ENCODE results near the gene HOXA6.
A peak's percentile ranks its signal among the peaks of the same experiment; 100 is the strongest.

Gene HOXA6

GRCh38 chr7:27107391-27108381 is 39.9 kb downstream of the HOXA6 start:
- DNase-seq (ENCODE audit: low spot score), result peak; percentile 47

GRCh38 chr7:27106901-27107240 is 40.7 kb downstream of the HOXA6 start:
- DNase-seq (ENCODE audit: low spot score), result no peak

GRCh38 chr7:27106181-27106900 is 41.2 kb downstream of the HOXA6 start:
- DNase-seq (ENCODE audit: low spot score), result peak; percentile 42

GRCh38 chr7:27105301-27106031 is 42.1 kb downstream of the HOXA6 start:
- DNase-seq (ENCODE audit: low spot score), result peak; percentile 9

GRCh38 chr7:27104341-27105058 is 43.1 kb downstream of the HOXA6 start:
- peak; percentile 8 for DNase-seq (ENCODE audit: low spot score)

GRCh38 chr7:27103489-27104226 is 43.9 kb downstream of the HOXA6 start:
- DNase-seq (ENCODE audit: low spot score), result peak; percentile 55

- peak; percentile 67 for DNase-seq (ENCODE audit: low spot score)
These were observed 44.8 kb downstream of the HOXA6 start, which contains the start of gene HOXA2 for GRCh38 chr7:27102581-27103442. TSS of gene HOXA2 (minus strand) at chr7:27102683. CDS start at chr7:27102500, 183 bp downstream.

GRCh38 chr7:27101957-27102580 is 45.5 kb downstream of the HOXA6 start:
- peak; percentile 34 for DNase-seq (ENCODE audit: low spot score)

GRCh38 chr7:27101171-27101956 is 46.2 kb downstream of the HOXA6 start:
- DNase-seq (ENCODE audit: low spot score), result peak; percentile 41

GRCh38 chr7:27100694-27101170 is 46.8 kb downstream of the HOXA6 start:
- DNase-seq (ENCODE audit: low spot score), result peak; percentile 36

GRCh38 chr7:27099453-27100370 is 47.9 kb downstream of the HOXA6 start:
- peak; percentile 28 for DNase-seq (ENCODE audit: low spot score)

- DNase-seq (ENCODE audit: low spot score), result peak; percentile 57
These were observed 48.8 kb downstream of the HOXA6 start for GRCh38 chr7:27098578-27099451.

- DNase-seq (ENCODE audit: low spot score), result peak; percentile 74
These were observed 49.6 kb downstream of the HOXA6 start for GRCh38 chr7:27097686-27098577.

- DNase-seq (ENCODE audit: low spot score), result peak; percentile 63
These were observed 50.6 kb downstream of the HOXA6 start for GRCh38 chr7:27096768-27097514.

All from kidney tubule cell (primary cell).